Endodermal cell (in vitro differentiated cells): ENCODE data around the gene ZNF302. TPM values are rescaled to one million over a fixed set of nuclear protein-coding genes. Genes with fewer than 3 reads are reported as not detected.
"Not testable (repeated sequence)": the region's sequence is repeated elsewhere in the genome, so short reads cannot be mapped to it uniquely, and the experiment has no call there.

Experiments
- DNase-seq: peaks from one replicate; pipeline ENCODE4 v3.0.0-alpha.2; 2017
- H3K27ac ChIP-seq: 2 replicates; pipeline ENCODE4 v1.5.1; 2013; ENCODE audit warnings: mild to moderate bottlenecking, low read depth, low read length, moderate library complexity
- H3K27me3 ChIP-seq: 2 replicates; pipeline ENCODE4 v1.6.1; 2013; ENCODE audit warnings: mild to moderate bottlenecking, low read length, moderate library complexity; ENCODE audit not compliant: insufficient read depth, control insufficient read depth, poor library complexity, severe bottlenecking
- H3K36me3 ChIP-seq: 2 replicates; pipeline ENCODE4 v1.7.0; 2013; ENCODE audit warnings: mild to moderate bottlenecking, low read length, moderate library complexity; ENCODE audit not compliant: control insufficient read depth, insufficient read depth
- H3K4me1 ChIP-seq: one replicate; pipeline ENCODE4 v1.7.0; 2013; ENCODE audit warnings: low read length; ENCODE audit not compliant: control insufficient read depth, insufficient read depth
- H3K4me3 ChIP-seq: 2 replicates; pipeline ENCODE4 v1.5.1; 2013; ENCODE audit warnings: mild to moderate bottlenecking, low read length, moderate library complexity
- H3K9ac ChIP-seq: 2 replicates; pipeline ENCODE4 v1.6.1; 2013; ENCODE audit warnings: mild to moderate bottlenecking, low read length, moderate library complexity; ENCODE audit not compliant: poor library complexity, severe bottlenecking; ENCODE audit errors: extremely low read depth
- H3K9me3 ChIP-seq: 2 replicates; pipeline ENCODE4 v1.6.1; 2013; ENCODE audit warnings: mild to moderate bottlenecking, low read length, moderate library complexity; ENCODE audit not compliant: control insufficient read depth
- H3K27ac Mint-ChIP-seq: 2 replicates; pipeline ENCODE4 v1.8.0; 2020; ENCODE audit warnings: mixed read lengths
- H3K27me3 Mint-ChIP-seq: 2 replicates; pipeline ENCODE4 v1.8.0; 2021; ENCODE audit warnings: mild to moderate bottlenecking, mixed read lengths; ENCODE audit not compliant: insufficient read depth
- H3K36me3 Mint-ChIP-seq: 2 replicates; pipeline ENCODE4 v1.8.0; 2020; ENCODE audit warnings: low read depth, mixed read lengths
- H3K4me1 Mint-ChIP-seq: 2 replicates; pipeline ENCODE4 v1.8.0; 2020; ENCODE audit warnings: mixed read lengths
- H3K4me3 Mint-ChIP-seq: 2 replicates; pipeline ENCODE4 v1.8.0; 2020; ENCODE audit warnings: mild to moderate bottlenecking, moderate library complexity, mixed read lengths
- H3K9me3 Mint-ChIP-seq: 2 replicates; pipeline ENCODE4 v1.8.0; 2020; ENCODE audit warnings: mild to moderate bottlenecking, mixed read lengths
- WGBS, 2 experiments: methylation state at CpG; one replicate each; pipeline versions ENCODE4 v1.1.5 to v1.1.7; 2013; ENCODE audit warnings: missing lambda C conversion rate in 2 of 2, mixed read lengths in 1 of 2; ENCODE audit not compliant: insufficient coverage in 1 of 2, insufficient read length in 1 of 2; 5-methylcytosine and 5-hydroxymethylcytosine counted together
- total RNA-seq, 2 donors: library from RNA; stranded (reverse); fragmentation: NEBNext Ultra II Directional in 1 of 2; extraction: Animal tissue kit (Norgen Biotek cat#: 25700) in 1 of 2; gene quantifications; 2 replicates in 1 of 2; 3 replicates in 1 of 2; pipeline ENCODE4 v1.2.1, GENCODE V29; 2021
- TF ChIP-seq, protein P1 (sequence below): fragments of 200-600 bp; sonication (generic); conservative IDR thresholded peaks from 2 replicates; pipeline ENCODE4 v1.5.0; 2021; ENCODE audit warnings: antibody characterized with exemption, mild to moderate bottlenecking

ZNF302 gene
- total RNA-seq, 2 donors from 2014 or later = 24.1 to 27.4 TPM

DNA sequence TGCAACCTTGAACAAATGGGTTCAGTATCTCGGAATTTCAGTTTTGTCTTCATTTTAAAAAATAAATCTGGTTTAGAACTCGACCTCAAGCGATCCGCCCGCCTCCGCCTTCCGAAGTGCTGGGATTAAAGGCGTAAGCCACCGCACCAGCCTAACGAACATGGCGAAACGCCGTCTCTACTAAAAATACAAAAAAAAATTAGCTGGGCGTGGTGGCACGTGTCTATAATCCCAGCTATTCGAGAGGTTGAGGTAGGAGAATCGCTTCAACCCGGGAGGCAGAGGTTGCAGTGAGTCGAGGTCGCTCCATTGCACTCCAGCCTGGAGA is 571 bp downstream of the ZNF302 start:
- peaks cover 27% of the 10 kb centered on the region for H3K27me3 Mint-ChIP-seq
- peak overlapping the region; percentile 87 for H3K4me3 ChIP-seq
- peak overlapping the region; percentile 85 for H3K9ac ChIP-seq
- no peak for DNase-seq
- peaks cover 57% of the 10 kb centered on the region for H3K9me3 Mint-ChIP-seq
- peaks cover 45% of the 10 kb centered on the region for H3K36me3 Mint-ChIP-seq
- H3K9me3 ChIP-seq = peaks cover 60% of the 10 kb centered on the region
- H3K27me3 ChIP-seq = peaks cover 23% of the 10 kb centered on the region
- peak overlapping the region; percentile 62 for H3K27ac ChIP-seq
- TF ChIP-seq, protein P1, sequence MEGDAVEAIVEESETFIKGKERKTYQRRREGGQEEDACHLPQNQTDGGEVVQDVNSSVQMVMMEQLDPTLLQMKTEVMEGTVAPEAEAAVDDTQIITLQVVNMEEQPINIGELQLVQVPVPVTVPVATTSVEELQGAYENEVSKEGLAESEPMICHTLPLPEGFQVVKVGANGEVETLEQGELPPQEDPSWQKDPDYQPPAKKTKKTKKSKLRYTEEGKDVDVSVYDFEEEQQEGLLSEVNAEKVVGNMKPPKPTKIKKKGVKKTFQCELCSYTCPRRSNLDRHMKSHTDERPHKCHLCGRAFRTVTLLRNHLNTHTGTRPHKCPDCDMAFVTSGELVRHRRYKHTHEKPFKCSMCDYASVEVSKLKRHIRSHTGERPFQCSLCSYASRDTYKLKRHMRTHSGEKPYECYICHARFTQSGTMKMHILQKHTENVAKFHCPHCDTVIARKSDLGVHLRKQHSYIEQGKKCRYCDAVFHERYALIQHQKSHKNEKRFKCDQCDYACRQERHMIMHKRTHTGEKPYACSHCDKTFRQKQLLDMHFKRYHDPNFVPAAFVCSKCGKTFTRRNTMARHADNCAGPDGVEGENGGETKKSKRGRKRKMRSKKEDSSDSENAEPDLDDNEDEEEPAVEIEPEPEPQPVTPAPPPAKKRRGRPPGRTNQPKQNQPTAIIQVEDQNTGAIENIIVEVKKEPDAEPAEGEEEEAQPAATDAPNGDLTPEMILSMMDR = no peak
- H3K4me3 Mint-ChIP-seq = peak overlapping the region; percentile 80
- peaks cover 2% of the 10 kb centered on the region for H3K4me1 Mint-ChIP-seq
- WGBS, 2 experiments = 18 to 20% methylated on average over 18 to 20 of the region's 20 CpGs
- H3K27ac Mint-ChIP-seq = peak overlapping the region; percentile 95
- H3K4me1 ChIP-seq = no peaks in the 10 kb centered on the region
- H3K36me3 ChIP-seq = peaks cover 44% of the 10 kb centered on the region

DNA sequence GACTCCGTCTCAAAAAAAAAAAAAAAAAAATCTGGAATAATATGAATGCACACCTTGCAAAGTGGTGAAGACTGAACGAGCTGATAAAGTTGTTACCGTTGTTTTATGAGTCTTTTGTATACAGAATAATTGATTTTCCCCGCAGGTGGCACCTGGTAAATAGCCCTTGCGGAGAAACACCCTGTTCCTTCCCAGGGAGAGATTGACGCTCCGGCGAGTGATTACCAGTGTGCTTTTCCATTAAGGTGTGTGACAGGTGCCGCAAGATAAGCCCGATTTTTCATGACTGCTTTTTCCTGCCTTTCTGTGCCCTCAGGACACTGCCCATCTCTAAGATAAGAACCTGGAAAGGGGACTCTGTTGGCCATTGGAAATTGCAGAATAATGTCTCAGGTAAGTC is 943 bp downstream of the ZNF302 start:
- Histone ChIP-seq H3K9ac (no peak overlapping the region), H3K36me3 (peaks cover 48% of the 10 kb centered on the region), H3K4me3 (peak overlapping the region; percentile 87), H3K27me3 (peaks cover 19% of the 10 kb centered on the region), H3K27ac (no peak overlapping the region), H3K4me1 (no peaks in the 10 kb centered on the region), H3K9me3 (peaks cover 64% of the 10 kb centered on the region)
- Mint-ChIP-seq H3K27ac (peak overlapping the region; percentile 66), H3K4me1 (peaks cover 2% of the 10 kb centered on the region), H3K9me3 (peaks cover 61% of the 10 kb centered on the region), H3K36me3 (peaks cover 49% of the 10 kb centered on the region), H3K4me3 (peak overlapping the region; percentile 80), H3K27me3 (peaks cover 23% of the 10 kb centered on the region)
- TF ChIP-seq, protein P1 = no peak
- no peak for DNase-seq
- WGBS, 2 experiments = 75 to 84% methylated on average over 8 to 10 of the region's 10 CpGs

DNA sequence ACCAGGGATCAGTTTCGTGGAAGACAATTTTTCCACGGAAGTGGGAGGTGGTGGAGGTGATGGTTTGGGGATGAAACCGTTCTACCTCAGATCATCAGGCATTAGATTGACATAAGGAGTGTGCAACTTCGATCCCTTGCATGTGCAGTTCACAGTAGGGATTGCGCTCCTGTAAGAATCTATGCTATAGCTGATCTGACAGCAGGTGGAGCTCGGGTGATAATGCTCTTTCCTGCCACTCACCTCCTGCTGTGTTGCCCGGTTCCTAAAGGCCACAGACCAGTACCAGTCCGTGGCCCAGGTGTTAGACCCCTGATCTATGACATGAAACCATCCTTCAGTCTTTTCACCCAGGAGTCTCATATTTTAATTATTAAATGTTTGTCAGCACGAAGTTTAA is 4.0 kb downstream of the ZNF302 start:
- H3K9me3 Mint-ChIP-seq = peaks cover 82% of the 10 kb centered on the region
- no peaks in the 10 kb centered on the region for H3K4me1 ChIP-seq
- H3K27ac Mint-ChIP-seq = no peak overlapping the region
- H3K4me3 ChIP-seq = no peak overlapping the region
- no peak overlapping the region for H3K9ac ChIP-seq
- 96 to 98% methylated on average over 6 to 8 of the region's 9 CpGs for WGBS, 2 experiments
- peaks cover 78% of the 10 kb centered on the region for H3K36me3 Mint-ChIP-seq
- no peak for DNase-seq
- H3K4me1 Mint-ChIP-seq = peaks cover 2% of the 10 kb centered on the region
- no peak overlapping the region for H3K4me3 Mint-ChIP-seq
- H3K36me3 ChIP-seq = peaks cover 62% of the 10 kb centered on the region
- no peak overlapping the region for H3K27ac ChIP-seq
- H3K27me3 Mint-ChIP-seq = no peaks in the 10 kb centered on the region
- TF ChIP-seq, protein P1 = no peak
- peaks cover 84% of the 10 kb centered on the region for H3K9me3 ChIP-seq
- no peaks in the 10 kb centered on the region for H3K27me3 ChIP-seq

DNA sequence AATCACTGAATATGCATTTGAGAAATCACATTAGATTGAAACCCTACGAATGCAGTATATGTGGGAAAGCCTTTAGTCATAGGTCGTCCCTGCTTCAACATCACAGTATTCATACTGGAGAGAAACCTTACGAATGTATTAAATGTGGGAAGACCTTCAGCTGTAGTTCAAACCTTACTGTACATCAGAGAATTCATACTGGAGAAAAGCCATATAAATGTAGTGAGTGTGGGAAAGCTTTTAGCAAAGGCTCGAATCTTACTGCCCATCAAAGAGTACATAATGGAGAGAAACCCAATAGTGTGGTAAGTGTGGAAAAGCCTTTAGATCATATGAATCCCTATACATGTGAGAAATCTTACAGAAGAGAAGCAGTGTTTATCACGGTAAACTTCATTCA is 7.8 kb downstream of the ZNF302 start:
- H3K27me3 ChIP-seq, H3K4me3 ChIP-seq, H3K27ac ChIP-seq, H3K4me1 ChIP-seq, H3K4me3 Mint-ChIP-seq, H3K27me3 Mint-ChIP-seq, H3K9ac ChIP-seq, H3K27ac Mint-ChIP-seq, DNase-seq, H3K4me1 Mint-ChIP-seq: not testable (repeated sequence)
- Mint-ChIP-seq H3K9me3 (peaks cover 65% of the 10 kb centered on the region), H3K36me3 (peaks cover 62% of the 10 kb centered on the region)
- H3K36me3 ChIP-seq = peaks cover 45% of the 10 kb centered on the region
- 89% methylated on average over 4 of the region's 5 CpGs; no CpG with 5 or more reads in 1 of the 2 experiments for WGBS, 2 experiments
- peaks cover 69% of the 10 kb centered on the region for H3K9me3 ChIP-seq
